GM18519 (cell line): ENCODE data around the gene SCFD1.
"Not testable (repeated sequence)": the region's sequence is repeated elsewhere in the genome, so short reads cannot be mapped to it uniquely, and the experiment has no call there.

Experiments
- ATAC-seq: cut with Tn5 transposase; IDR thresholded peaks from one replicate; pipeline ENCODE4 v1.9.1; 2021; ENCODE audit warnings: mild to moderate bottlenecking, moderate library complexity; ENCODE audit not compliant: unreplicated experiment, low FRiP score

SCFD1 gene

GRCh38 chr14:30657606-30658163 is 35.6 kb downstream of the SCFD1 start:
- no peak for ATAC-seq

DNA sequence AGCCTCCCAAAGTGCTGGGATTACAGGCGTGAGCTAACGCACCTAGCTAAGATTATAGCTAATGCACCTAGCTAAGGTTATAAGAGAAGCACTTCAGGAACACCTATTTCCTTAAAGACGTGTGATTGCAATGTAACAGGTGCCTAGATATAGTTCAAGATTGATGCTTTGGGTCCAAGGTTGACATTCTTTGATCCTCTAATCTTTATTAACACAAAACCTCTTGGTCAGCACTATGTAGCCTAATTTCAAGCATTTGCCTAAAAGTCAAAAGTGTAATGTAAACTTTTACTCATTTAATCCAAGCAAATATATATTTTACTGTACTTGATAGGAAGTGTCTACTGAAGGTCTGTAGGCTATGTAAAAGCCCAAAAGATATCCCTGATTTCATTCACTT is 36.5 kb downstream of the SCFD1 start:
- ATAC-seq: no peak

GRCh38 chr14:30669594-30669993 is 47.5 kb downstream of the SCFD1 start:
- no peak for ATAC-seq

DNA sequence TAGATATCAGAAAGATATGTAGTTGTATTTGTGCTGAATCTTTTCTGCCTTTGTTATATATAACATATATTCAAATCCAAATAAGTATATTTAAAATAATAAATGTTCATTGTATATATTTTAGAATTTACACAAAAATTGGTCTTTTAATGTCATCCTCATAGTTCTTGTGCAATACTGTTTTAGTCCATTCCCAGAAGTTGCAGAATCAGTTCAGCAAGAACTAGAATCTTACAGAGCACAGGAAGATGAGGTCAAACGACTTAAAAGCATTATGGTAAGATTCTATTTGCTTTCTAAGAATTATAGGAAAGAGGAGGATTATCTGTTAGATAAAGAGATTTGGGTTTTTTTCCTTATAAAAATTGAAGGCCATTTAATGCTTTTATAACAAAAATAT is 51.0 kb downstream of the SCFD1 start:
- ATAC-seq: no peak

DNA sequence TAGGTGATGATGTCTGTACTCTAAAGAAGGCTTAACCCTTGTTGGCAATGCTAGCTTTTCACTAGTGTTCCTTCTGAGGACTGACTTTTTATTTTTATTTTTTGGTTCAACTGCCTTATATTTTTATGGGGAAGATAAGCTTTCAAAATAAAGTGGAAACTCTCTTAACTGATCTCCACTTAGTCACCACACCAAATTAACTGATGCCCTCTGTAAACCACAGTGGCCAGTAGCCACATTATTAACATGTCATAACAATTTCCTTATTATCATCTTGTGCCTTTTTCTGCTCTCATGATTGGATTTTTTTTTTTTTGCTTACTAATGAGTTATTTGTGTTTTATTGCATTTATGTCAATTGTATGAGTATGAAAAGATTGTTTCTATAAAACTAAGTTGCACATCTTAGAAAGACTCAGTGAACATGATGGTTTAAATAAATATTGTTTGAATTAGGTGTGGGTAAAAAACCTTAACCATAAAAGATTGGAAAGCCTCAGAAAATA is 56.9 kb downstream of the SCFD1 start:
- ATAC-seq: no peak

DNA sequence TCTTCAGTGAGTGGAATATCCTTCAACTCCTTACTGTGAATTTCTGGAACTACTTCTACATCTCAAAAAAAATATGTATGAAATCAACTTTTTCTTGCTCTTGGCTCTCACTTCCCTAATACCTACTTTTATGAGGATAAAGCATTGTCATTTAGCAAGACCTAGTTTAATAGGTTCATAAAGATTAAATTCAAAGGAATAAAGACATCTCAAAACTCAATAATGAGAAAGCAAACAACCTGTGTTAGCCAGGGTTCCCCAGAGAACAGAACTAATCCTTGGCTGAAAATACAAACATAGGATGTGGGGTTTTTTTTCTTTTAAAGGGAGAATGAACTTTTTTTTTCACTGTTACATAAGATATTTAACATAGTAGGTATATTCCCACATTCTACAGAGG is 57.9 kb downstream of the SCFD1 start:
- no peak for ATAC-seq

GRCh38 chr14:30680776-30681175 is 58.7 kb downstream of the SCFD1 start:
- not testable (repeated sequence) for ATAC-seq

GRCh38 chr14:30681752-30682355 is 59.7 kb downstream of the SCFD1 start:
- ATAC-seq: no peak

- ATAC-seq: not testable (repeated sequence)
These were observed 68.6 kb downstream of the SCFD1 start for GRCh38 chr14:30690487-30691355.

DNA sequence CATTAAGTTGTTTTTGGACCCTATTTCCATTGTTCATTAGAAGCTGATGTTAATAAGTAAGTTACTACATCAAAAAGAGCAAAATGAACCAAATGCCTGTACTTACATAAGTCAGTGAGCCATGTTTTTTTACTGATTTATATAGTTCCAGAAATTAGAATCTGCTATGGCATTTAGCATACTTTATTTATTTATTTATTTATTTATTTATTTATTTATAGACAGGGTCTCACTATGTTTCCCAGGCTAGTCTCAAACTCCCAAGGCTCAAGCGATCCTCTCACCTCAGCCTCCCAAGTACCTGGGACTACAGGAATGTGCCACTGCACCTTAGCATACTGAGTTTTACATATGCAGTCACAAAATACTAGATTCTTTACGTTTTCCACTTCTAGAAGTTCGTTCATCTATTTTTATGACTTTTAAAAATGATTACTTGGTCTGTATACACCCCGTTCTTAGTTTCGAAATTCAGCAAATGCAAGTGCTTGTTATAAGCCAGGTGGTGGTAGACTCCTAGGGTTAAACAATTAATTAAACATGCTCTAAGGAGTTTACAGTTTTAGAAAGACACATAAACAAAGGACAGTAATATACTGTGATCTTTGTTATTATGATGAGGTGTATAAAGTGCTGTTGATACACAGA is 69.8 kb downstream of the SCFD1 start:
- ATAC-seq: no peak

GRCh38 chr14:30692669-30693068 is 70.5 kb downstream of the SCFD1 start:
- ATAC-seq: no peak

- ATAC-seq: no peak
These were observed 76.3 kb downstream of the SCFD1 start for GRCh38 chr14:30698463-30698862.

DNA sequence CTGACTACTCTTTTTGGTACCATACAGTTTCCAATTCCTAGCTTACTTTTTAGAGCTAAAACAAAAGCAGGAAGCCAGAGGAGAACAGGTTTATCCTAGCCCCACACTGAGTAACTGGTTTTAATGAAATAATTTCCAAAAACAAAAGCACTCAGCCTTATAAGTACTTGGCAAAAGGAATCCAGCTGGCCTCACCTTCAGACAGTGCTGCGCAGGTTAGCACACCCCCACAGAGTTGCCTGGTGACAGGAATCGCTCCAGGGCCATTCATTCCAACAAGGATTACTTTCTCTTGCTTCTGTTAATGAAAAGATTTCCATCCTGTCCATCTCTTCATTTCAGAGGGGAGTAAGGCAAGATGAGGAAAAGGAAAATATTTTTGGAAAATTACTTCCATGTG is 84.6 kb downstream of the SCFD1 start:
- ATAC-seq: no peak

GRCh38 chr14:30708157-30708556 is 86.0 kb downstream of the SCFD1 start:
- no peak for ATAC-seq

DNA sequence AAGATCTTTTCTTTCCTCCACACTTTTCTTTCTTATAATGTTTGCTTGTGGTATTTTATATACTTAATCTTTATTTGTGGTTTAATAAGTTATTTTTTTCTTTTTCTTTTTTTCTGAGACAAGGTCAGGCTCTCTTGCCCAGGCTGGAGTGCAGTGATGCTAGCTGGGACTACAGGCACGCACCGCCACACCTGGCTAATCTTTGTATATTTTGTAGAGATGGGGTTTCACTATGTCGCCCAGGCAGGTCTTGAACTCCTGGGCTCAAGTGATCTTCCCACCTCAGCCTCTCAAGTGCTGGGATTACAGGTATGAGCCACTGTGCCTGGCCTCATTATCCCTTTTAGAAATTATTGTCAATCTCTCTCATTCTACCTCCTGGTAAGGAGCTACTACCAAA is 87.1 kb downstream of the SCFD1 start:
- no peak for ATAC-seq

- no peak for ATAC-seq
These were observed 88.8 kb downstream of the SCFD1 start for GRCh38 chr14:30710876-30711275.

GRCh38 chr14:30719137-30719536 is 97.0 kb downstream of the SCFD1 start:
- no peak for ATAC-seq

GRCh38 chr14:30725763-30726162 is 103.6 kb downstream of the SCFD1 start:
- no peak for ATAC-seq

DNA sequence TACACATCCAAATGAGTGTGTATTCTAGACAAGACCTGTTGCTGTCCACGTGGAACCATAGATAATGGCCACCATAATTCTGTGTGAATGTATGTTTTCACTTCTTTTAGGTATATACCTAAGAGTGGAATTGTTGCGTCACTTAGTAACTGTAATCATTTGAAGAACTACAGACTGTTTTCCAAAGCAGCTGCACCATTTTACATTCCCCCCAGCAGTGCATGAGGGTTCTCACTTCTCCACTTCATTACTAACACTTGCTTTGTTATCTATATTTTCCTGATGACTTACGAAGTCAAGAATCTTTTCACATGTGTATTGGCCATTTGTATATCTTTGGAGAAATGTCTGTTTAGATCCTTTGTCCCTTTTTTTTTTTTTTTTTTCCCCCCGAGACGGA is 106.4 kb downstream of the SCFD1 start:
- no peak for ATAC-seq

GRCh38 chr14:30737916-30738315 is 115.8 kb downstream of the SCFD1 start:
- no peak for ATAC-seq

- no peak for ATAC-seq
These were observed 116.9 kb downstream of the SCFD1 start for GRCh38 chr14:30738978-30739377.
